Astrocyte of the spinal cord (primary cell): ENCODE measurements around the gene SOHLH2.

Experiments
- DNase-seq: peaks from one replicate; pipeline ENCODE4 v3.0.0; 2011; ENCODE audit warnings: low read depth, low spot score
- H3K4me3 ChIP-seq: 2 replicates; pipeline ENCODE4 v1.5.1; 2011; ENCODE audit warnings: low read depth, mild to moderate bottlenecking, low read length, moderate library complexity
- CTCF ChIP-seq: IDR thresholded peaks from 2 replicates; pipeline ENCODE4 v1.5.1; 2012; ENCODE audit warnings: low read depth, mild to moderate bottlenecking, low read length, inconsistent platforms
- in situ Hi-C: cut with HindIII; loops from 2 replicates; pipeline ENCODE4 v1.10.0; 2017; ENCODE audit warnings: low sequenced_read_pairs

The SOHLH2 gene

GRCh38 chr13:36158611-36159010, 55.7 kb downstream of the SOHLH2 start:
- in situ Hi-C loops, result no loop called here
- H3K4me3 ChIP-seq, result no peak overlapping the region
- peak; percentile 49 for DNase-seq
- TF ChIP-seq CTCF, result no peak

- H3K4me3 ChIP-seq, result no peak overlapping the region
- in situ Hi-C loops, result no loop called here
- TF ChIP-seq CTCF, result no peak
- no peak for DNase-seq
Measured at GRCh38 chr13:36157480-36157879, 56.9 kb downstream of the SOHLH2 start.

- in situ Hi-C loops, result no loop called here
- TF ChIP-seq CTCF, result no peak
- DNase-seq, result peak; percentile 40
- H3K4me3 ChIP-seq, result no peak overlapping the region
Measured at GRCh38 chr13:36154567-36155291, 59.6 kb downstream of the SOHLH2 start.

GRCh38 chr13:36151591-36151990, 62.8 kb downstream of the SOHLH2 start:
- in situ Hi-C loops, result no loop called here
- TF ChIP-seq CTCF, result no peak
- DNase-seq, result no peak
- no peak overlapping the region for H3K4me3 ChIP-seq

GRCh38 chr13:36148446-36148845, 65.9 kb downstream of the SOHLH2 start:
- DNase-seq, result no peak
- H3K4me3 ChIP-seq, result no peak overlapping the region
- no peak for TF ChIP-seq CTCF
- in situ Hi-C loops, result no loop called here

- in situ Hi-C loops, result no loop called here
- TF ChIP-seq CTCF, result no peak
- no peak for DNase-seq
- H3K4me3 ChIP-seq, result no peak overlapping the region
Measured at GRCh38 chr13:36147330-36147729, 67.0 kb downstream of the SOHLH2 start.
